Neural cell (in vitro differentiated cells): ENCODE measurements around the gene RSF1. TPM values are rescaled to one million over a fixed set of nuclear protein-coding genes. Genes with fewer than 3 reads are reported as not detected.

Experiments used
- H2AFZ ChIP-seq: fragments of 200-600, 300-800 bp; sonication (generic), shearing (Covaris generic); 2 replicates; pipeline ENCODE4 v1.6.0; 2014; ENCODE audit warnings: low read depth, mild to moderate bottlenecking, antibody characterized with exemption, low read length, moderate library complexity
- H3F3A ChIP-seq: fragments of 200-600 bp; shearing (Covaris generic); 2 replicates; pipeline ENCODE4 v1.6.1; 2016; ENCODE audit warnings: mild to moderate bottlenecking, moderate library complexity, mixed read lengths, antibody characterized with exemption, low read length; ENCODE audit not compliant: insufficient read depth, poor library complexity, severe bottlenecking
- H3K27ac ChIP-seq: fragments of 200-600, 300-800 bp; sonication (generic), shearing (Covaris generic); 2 replicates; pipeline ENCODE4 v1.5.1; 2014; ENCODE audit warnings: mild to moderate bottlenecking, low read length, moderate library complexity
- H3K27me3 ChIP-seq: fragments of 300-800, 200-600 bp; sonication (generic), shearing (Covaris generic); 2 replicates; pipeline ENCODE4 v1.6.0; 2014; ENCODE audit warnings: mild to moderate bottlenecking, low read depth, low read length, moderate library complexity; ENCODE audit not compliant: insufficient read depth
- H3K36me3 ChIP-seq: fragments of 300-800, 200-600 bp; sonication (generic), shearing (Covaris generic); 2 replicates; pipeline ENCODE4 v1.5.1; 2014; ENCODE audit warnings: mild to moderate bottlenecking, antibody characterized with exemption, low read length, moderate library complexity; ENCODE audit not compliant: insufficient read depth
- H3K4me2 ChIP-seq: fragments of 300-800, 200-600 bp; sonication (generic), shearing (Covaris generic); 2 replicates; pipeline ENCODE4 v1.6.0; 2014; ENCODE audit warnings: mild to moderate bottlenecking, low read length
- H3K4me3 ChIP-seq: fragments of 300-800, 200-600 bp; sonication (generic), shearing (Covaris generic); 2 replicates; pipeline ENCODE4 v1.5.1; 2014; ENCODE audit warnings: mild to moderate bottlenecking, low read length, moderate library complexity
- H3K79me2 ChIP-seq: fragments of 200-600 bp; shearing (Covaris generic); replicated peaks from 2 replicates; pipeline ENCODE4 v1.6.0; 2014; ENCODE audit warnings: mild to moderate bottlenecking, low read length, moderate library complexity; ENCODE audit not compliant: insufficient read depth
- H3K9ac ChIP-seq: fragments of 300-800, 200-600 bp; sonication (generic), shearing (Covaris generic); 2 replicates; pipeline ENCODE4 v1.6.1; 2016; ENCODE audit warnings: mild to moderate bottlenecking, low read length, mixed read lengths
- H3K9me2 ChIP-seq: fragments of 200-600 bp; shearing (Covaris generic); 2 replicates; pipeline ENCODE4 v1.6.1; 2016; ENCODE audit warnings: mild to moderate bottlenecking, low read length, mixed read lengths; ENCODE audit not compliant: insufficient read depth
- H3K9me3 ChIP-seq: fragments of 200-600, 300-800 bp; sonication (generic), shearing (Covaris generic); 2 replicates; pipeline ENCODE4 v1.6.1; 2016; ENCODE audit warnings: mild to moderate bottlenecking, mixed run types, low read length, moderate library complexity, mixed read lengths
- H4K20me1 ChIP-seq: fragments of 200-600 bp; shearing (Covaris generic); 2 replicates; pipeline ENCODE4 v1.6.1; 2016; ENCODE audit warnings: mild to moderate bottlenecking, mixed run types; ENCODE audit not compliant: insufficient read depth
- EP300 ChIP-seq: fragments of 450-650 bp; conservative IDR thresholded peaks from 2 replicates; pipeline ENCODE4 v1.6.1; 2014; ENCODE audit warnings: antibody characterized with exemption, mild to moderate bottlenecking, moderate library complexity; ENCODE audit not compliant: poor library complexity, severe bottlenecking
- EZH2 ChIP-seq: fragments of 200-600, 300-800 bp; shearing (Covaris generic), sonication (generic); IDR thresholded peaks from 2 replicates; pipeline ENCODE4 v1.6.1; 2014; ENCODE audit warnings: antibody characterized with exemption, low read length, borderline replicate concordance, mild to moderate bottlenecking; ENCODE audit not compliant: insufficient read depth, poor library complexity, severe bottlenecking
- MXI1 ChIP-seq: fragments of 450-650 bp; conservative IDR thresholded peaks from 2 replicates; pipeline ENCODE4 v1.6.1; 2014; ENCODE audit warnings: antibody characterized with exemption, mild to moderate bottlenecking; ENCODE audit not compliant: poor library complexity, severe bottlenecking
- POLR2AphosphoS5 ChIP-seq: IDR thresholded peaks from 2 replicates; pipeline ENCODE4 v1.6.1; 2012
- RAD21 ChIP-seq: fragments of 450-650 bp; conservative IDR thresholded peaks from 2 replicates; pipeline ENCODE4 v1.6.1; 2014; ENCODE audit warnings: antibody characterized with exemption, mild to moderate bottlenecking, moderate library complexity
- REST ChIP-seq: IDR thresholded peaks from 2 replicates; pipeline ENCODE4 v1.6.1; 2012; ENCODE audit warnings: borderline replicate concordance
- SMC3 ChIP-seq: fragments of 450-650 bp; conservative IDR thresholded peaks from 2 replicates; pipeline ENCODE4 v1.6.1; 2014; ENCODE audit warnings: antibody characterized with exemption, mild to moderate bottlenecking, moderate library complexity; ENCODE audit not compliant: poor library complexity
- TAF1 ChIP-seq: IDR thresholded peaks from 2 replicates; pipeline ENCODE4 v1.6.1; 2012; ENCODE audit warnings: low read depth
- polyA plus RNA-seq: library from polyadenylated mRNA; depleted of rRNA; stranded (reverse); fragments of >200 nt; gene quantifications from 2 replicates; pipeline ENCODE4 v1.2.3, GENCODE V29; 2014
- TF ChIP-seq, protein P1 (sequence below): fragments of 450-650 bp; IDR thresholded peaks from 2 replicates; pipeline ENCODE4 v1.5.1; 2014; ENCODE audit warnings: antibody characterized with exemption, mild to moderate bottlenecking, moderate library complexity; ENCODE audit not compliant: poor library complexity, severe bottlenecking

Gene RSF1
- polyA plus RNA-seq, 1 donor from 2014 or later, result 19.1 TPM

GRCh38 chr11:77800449-77800848 lies 20.1 kb downstream of the RSF1 start:
- Histone ChIP-seq H3F3A (no peaks in the 10 kb centered on the region), H3K4me3 (no peak overlapping the region), H3K27me3 (no peaks in the 10 kb centered on the region), H4K20me1 (no peaks in the 10 kb centered on the region), H3K79me2 (peaks cover 74% of the 10 kb centered on the region), H3K9ac (no peak overlapping the region), H3K9me3 (no peaks in the 10 kb centered on the region), H3K9me2 (no peaks in the 10 kb centered on the region), H3K27ac (no peak overlapping the region), H2AFZ (no peak overlapping the region), H3K4me2 (no peak overlapping the region), H3K36me3 (no peaks in the 10 kb centered on the region)
- TF ChIP-seq, protein P1, sequence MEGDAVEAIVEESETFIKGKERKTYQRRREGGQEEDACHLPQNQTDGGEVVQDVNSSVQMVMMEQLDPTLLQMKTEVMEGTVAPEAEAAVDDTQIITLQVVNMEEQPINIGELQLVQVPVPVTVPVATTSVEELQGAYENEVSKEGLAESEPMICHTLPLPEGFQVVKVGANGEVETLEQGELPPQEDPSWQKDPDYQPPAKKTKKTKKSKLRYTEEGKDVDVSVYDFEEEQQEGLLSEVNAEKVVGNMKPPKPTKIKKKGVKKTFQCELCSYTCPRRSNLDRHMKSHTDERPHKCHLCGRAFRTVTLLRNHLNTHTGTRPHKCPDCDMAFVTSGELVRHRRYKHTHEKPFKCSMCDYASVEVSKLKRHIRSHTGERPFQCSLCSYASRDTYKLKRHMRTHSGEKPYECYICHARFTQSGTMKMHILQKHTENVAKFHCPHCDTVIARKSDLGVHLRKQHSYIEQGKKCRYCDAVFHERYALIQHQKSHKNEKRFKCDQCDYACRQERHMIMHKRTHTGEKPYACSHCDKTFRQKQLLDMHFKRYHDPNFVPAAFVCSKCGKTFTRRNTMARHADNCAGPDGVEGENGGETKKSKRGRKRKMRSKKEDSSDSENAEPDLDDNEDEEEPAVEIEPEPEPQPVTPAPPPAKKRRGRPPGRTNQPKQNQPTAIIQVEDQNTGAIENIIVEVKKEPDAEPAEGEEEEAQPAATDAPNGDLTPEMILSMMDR, result no peak
- no peak for TF ChIP-seq RAD21
- no peak for TF ChIP-seq SMC3
- TF ChIP-seq POLR2AphosphoS5, result no peak
- no peak for TF ChIP-seq REST
- no peak for TF ChIP-seq TAF1
- no peak for TF ChIP-seq MXI1
- TF ChIP-seq EZH2, result no peak
- no peak for TF ChIP-seq EP300

DNA sequence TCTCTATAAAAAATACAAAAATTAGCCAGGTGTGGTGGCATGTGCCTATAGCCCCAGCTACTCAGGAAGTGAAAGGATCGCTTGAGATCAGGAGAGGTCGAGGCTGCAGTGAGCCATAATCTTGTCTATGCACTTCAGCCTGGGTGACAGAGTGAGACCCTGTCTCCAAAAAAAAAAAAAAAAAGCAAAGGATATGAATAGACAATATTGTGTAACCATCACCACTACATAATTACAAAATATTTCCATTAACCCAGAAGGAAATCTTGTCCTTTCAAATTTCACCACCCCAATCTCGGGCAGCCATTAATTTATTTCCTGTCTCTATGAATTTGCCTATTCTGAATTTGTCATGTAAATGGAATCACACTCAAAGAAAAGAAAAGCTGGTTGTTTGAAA lies 21.2 kb downstream of the RSF1 start:
- H2AFZ ChIP-seq, result no peak overlapping the region
- no peak for TF ChIP-seq RAD21
- TF ChIP-seq REST, result no peak
- TF ChIP-seq EZH2, result no peak
- no peak for TF ChIP-seq POLR2AphosphoS5
- no peak for TF ChIP-seq EP300
- H3K9ac ChIP-seq, result no peak overlapping the region
- H3K9me3 ChIP-seq, result no peaks in the 10 kb centered on the region
- H4K20me1 ChIP-seq, result no peaks in the 10 kb centered on the region
- no peak overlapping the region for H3K27ac ChIP-seq
- H3F3A ChIP-seq, result no peaks in the 10 kb centered on the region
- no peaks in the 10 kb centered on the region for H3K9me2 ChIP-seq
- no peak overlapping the region for H3K4me3 ChIP-seq
- H3K27me3 ChIP-seq, result no peaks in the 10 kb centered on the region
- H3K79me2 ChIP-seq, result peaks cover 74% of the 10 kb centered on the region
- no peaks in the 10 kb centered on the region for H3K36me3 ChIP-seq
- no peak overlapping the region for H3K4me2 ChIP-seq
